Tibial artery (tissue), 4 donors: ENCODE results near the gene PLSCR4.

ENCODE experiments used
- DNase-seq, 2 donors: peaks; one replicate each; pipeline ENCODE4 v3.0.0-alpha.2; 2019
- H3K27ac ChIP-seq, 2 donors: fragments of 200-600 bp; sonication (generic) in 1 of 2; 1 replicate in 1 of 2; 2 replicates in 1 of 2; pipeline ENCODE4 v1.5.1; 2018 to 2019; ENCODE audit warnings: mild to moderate bottlenecking in 1 of 2
- H3K27me3 ChIP-seq, 2 donors: fragments of 200-600 bp; sonication (generic) in 1 of 2; one replicate each; pipeline versions ENCODE4 v1.5.1 to v1.6.0; 2016 to 2019
- H3K36me3 ChIP-seq, 3 donors: fragments of 200-600 bp; sonication (generic) in 2 of 3; one replicate each; pipeline ENCODE4 v1.5.1; 2016 to 2019; ENCODE audit warnings: mild to moderate bottlenecking in 2 of 3
- H3K4me1 ChIP-seq, 4 donors: fragments of 200-600 bp; sonication (generic) in 2 of 4; 1 replicate in 3 of 4; 2 replicates in 1 of 4; pipeline ENCODE4 v1.5.1; 2016 to 2019
- H3K4me3 ChIP-seq, 2 donors: fragments of 200-600 bp; sonication (generic) in 1 of 2; 1 replicate in 1 of 2; 2 replicates in 1 of 2; pipeline ENCODE4 v1.5.1; 2018 to 2019; ENCODE audit warnings: mild to moderate bottlenecking in 2 of 2
- H3K9me3 ChIP-seq, 3 donors: fragments of 200-600 bp; sonication (generic) in 1 of 3; one replicate each; pipeline ENCODE4 v1.5.1; 2016 to 2019
- CTCF ChIP-seq, 2 experiments: fragments of 200-600 bp in 1 of 2; fragments of 450-650 bp in 1 of 2; IDR thresholded peaks; one replicate each; pipeline ENCODE4 v1.5.1; 2017 to 2019; ENCODE audit warnings: antibody characterized with exemption in 2 of 2, mild to moderate bottlenecking in 1 of 2, moderate library complexity in 1 of 2
- intact Hi-C: fragments of 100-400 bp; cut with DNase I; formaldehyde crosslinking; loops from one replicate; pipeline ENCODE4 v1.15.0; 2023; ENCODE audit warnings: low total_unique reads

Gene PLSCR4

GRCh38 chr3:146156666-146157314, 94.1 kb downstream of the PLSCR4 start:
- H3K27me3 ChIP-seq = no peaks in the 10 kb centered on the region
- no peaks in the 10 kb centered on the region for H3K9me3 ChIP-seq
- peak overlapping the region; percentile 97 for H3K27ac ChIP-seq
- peaks cover 0 to 75% (median 23%) of the 10 kb centered on the region in 4 donors for H3K4me1 ChIP-seq
- no peak for DNase-seq
- no peaks in the 10 kb centered on the region for H3K36me3 ChIP-seq
- TF ChIP-seq CTCF (IDR thresholded peaks at IDR 0.05) = no peak
- peak overlapping the region; percentile 86 to 92 for H3K4me3 ChIP-seq
- intact Hi-C loops = no loop called here

GRCh38 chr3:146156095-146156494, 94.8 kb downstream of the PLSCR4 start:
- H3K36me3 ChIP-seq = no peaks in the 10 kb centered on the region
- H3K4me1 ChIP-seq = peaks cover 0 to 78% (median 23%) of the 10 kb centered on the region in 4 donors
- intact Hi-C loops = no loop called here
- H3K9me3 ChIP-seq = no peaks in the 10 kb centered on the region
- TF ChIP-seq CTCF (IDR thresholded peaks at IDR 0.05) = no peak
- H3K4me3 ChIP-seq = peak overlapping the region; percentile 86 to 92
- no peak for DNase-seq
- H3K27ac ChIP-seq = peak overlapping the region; percentile 97
- H3K27me3 ChIP-seq = no peaks in the 10 kb centered on the region

GRCh38 chr3:146154995-146155394, 95.9 kb downstream of the PLSCR4 start:
- no peak for TF ChIP-seq CTCF (IDR thresholded peaks at IDR 0.05)
- H3K27me3 ChIP-seq = no peaks in the 10 kb centered on the region
- H3K27ac ChIP-seq = peak overlapping the region; percentile 97
- peaks cover 0 to 89% (median 23%) of the 10 kb centered on the region in 4 donors for H3K4me1 ChIP-seq
- intact Hi-C loops = no loop called here
- no peaks in the 10 kb centered on the region for H3K36me3 ChIP-seq
- no peak overlapping the region for H3K4me3 ChIP-seq
- no peak for DNase-seq
- no peaks in the 10 kb centered on the region for H3K9me3 ChIP-seq

GRCh38 chr3:146154316-146154715, 96.6 kb downstream of the PLSCR4 start:
- H3K27ac ChIP-seq = peak overlapping the region; percentile 97
- no peaks in the 10 kb centered on the region for H3K36me3 ChIP-seq
- no peaks in the 10 kb centered on the region for H3K9me3 ChIP-seq
- DNase-seq = no peak
- H3K27me3 ChIP-seq = no peaks in the 10 kb centered on the region
- peaks cover 0 to 96% (median 23%) of the 10 kb centered on the region in 4 donors for H3K4me1 ChIP-seq
- intact Hi-C loops = no loop called here
- no peak for TF ChIP-seq CTCF (IDR thresholded peaks at IDR 0.05)
- no peak overlapping the region for H3K4me3 ChIP-seq

GRCh38 chr3:146153429-146153828, 97.5 kb downstream of the PLSCR4 start:
- H3K27ac ChIP-seq = peak overlapping the region; percentile 70 to 97
- peak overlapping the region; percentile 17 to 23 for H3K4me3 ChIP-seq
- intact Hi-C loops = no loop called here
- TF ChIP-seq CTCF (IDR thresholded peaks at IDR 0.05) = no peak
- no peak for DNase-seq
- no peaks in the 10 kb centered on the region for H3K27me3 ChIP-seq
- H3K9me3 ChIP-seq = no peaks in the 10 kb centered on the region
- H3K36me3 ChIP-seq = no peaks in the 10 kb centered on the region
- peaks cover 0 to 96% (median 22%) of the 10 kb centered on the region in 4 donors for H3K4me1 ChIP-seq
